ENCODE measurements around the gene JAKMIP1.

DNA sequence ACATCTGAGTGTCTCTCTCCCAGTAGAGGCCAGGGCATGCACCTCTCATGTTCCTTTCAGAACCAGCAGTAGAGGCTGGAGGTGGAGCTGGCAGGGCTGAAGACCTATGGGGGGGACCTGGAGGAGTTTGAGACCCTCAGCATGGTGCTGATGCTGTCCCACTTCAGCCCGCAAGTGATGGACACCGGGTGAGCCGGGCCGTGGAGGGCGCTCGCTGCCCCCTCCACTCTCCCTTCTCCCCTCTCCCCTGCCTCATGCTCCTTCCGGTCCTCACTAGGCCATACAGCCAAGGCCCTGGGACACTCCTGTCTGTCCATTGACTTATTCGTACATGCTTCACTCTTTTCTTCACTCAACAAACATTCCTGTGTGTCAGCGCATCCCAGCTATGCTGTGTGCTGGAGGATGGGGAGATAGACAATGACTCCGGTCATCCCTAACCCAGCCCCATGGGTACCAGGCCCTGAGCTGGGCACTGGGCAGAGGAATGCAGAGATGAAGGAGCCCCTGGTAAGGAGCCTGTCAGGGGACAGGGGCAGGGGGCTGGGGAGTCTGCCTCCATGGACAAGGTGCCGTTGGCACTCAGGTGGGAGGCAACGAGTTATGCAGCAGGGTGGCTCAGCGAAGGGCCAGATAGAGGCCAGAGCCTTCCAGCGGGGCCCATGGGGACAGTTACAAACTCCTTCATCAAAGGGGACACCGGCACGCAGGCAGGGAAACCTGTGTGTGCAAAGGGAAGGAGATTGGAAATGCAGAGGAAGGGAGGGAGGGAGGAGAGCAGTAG is 40.9 kb upstream of the JAKMIP1 start:
- TF ChIP-seq SIN3A (IDR thresholded peaks at IDR 0.05; ENCODE audit: borderline replicate concordance, insufficient read depth, low read depth, low read length) (no peak), POLR2AphosphoS5 (IDR thresholded peaks at IDR 0.05; ENCODE audit: low read depth, low read length) (no peak), CTCF (IDR thresholded peaks at IDR 0.05) (no peak), REST (IDR thresholded peaks at IDR 0.05; ENCODE audit: insufficient read depth in 1 of 2, low read depth in 2 of 2, low read length in 1 of 2) (no peak), TCF7L2 (IDR thresholded peaks at IDR 0.05; ENCODE audit: low read depth, low read length) (no peak)
